H1 (cell line): ENCODE results near the gene DMRTA1. TPM values are rescaled to one million over a fixed set of nuclear protein-coding genes. Genes with fewer than 3 reads are reported as not detected.
A peak's percentile ranks its signal among the peaks of the same experiment; 100 is the strongest.

Experiments
- CTCF ChIA-PET: fragments of 300-600 bp; sonication (Branson Sonifier 250); formaldehyde crosslinking; loops from one replicate; lab custom pipeline; 2021; ENCODE audit not compliant: partially characterized antibody; lab: Charles Lee
- POLR2A ChIA-PET: fragments of 300-600 bp; sonication (Branson Sonifier 250); formaldehyde crosslinking; loops from one replicate; lab custom pipeline; 2021; ENCODE audit warnings: inconsistent platforms; ENCODE audit not compliant: partially characterized antibody; lab: Charles Lee
- DNase-seq, 2 experiments: peaks; one replicate each; pipeline versions ENCODE4 v3.0.0 to v3.0.0-alpha.2; 2010 to 2022; ENCODE audit warnings: low spot score in 2 of 2, low read depth in 1 of 2, mixed read lengths in 1 of 2
- FAIRE-seq: peaks from 2 replicates; lab custom pipeline; 2011; peaks lifted over from hg19 to GRCh38; lab: Jason Lieb, UNC
- H2AFZ ChIP-seq: 2 replicates; pipeline ENCODE4 v1.8.1; 2012; ENCODE audit warnings: low read length, inconsistent platforms
- H2AK5ac ChIP-seq: 2 replicates; pipeline ENCODE4 v1.6.1; 2013; ENCODE audit warnings: low read depth, low read length
- H2BK120ac ChIP-seq: replicated peaks from 2 replicates; pipeline ENCODE3; 2013; ENCODE audit warnings: low read depth, low read length, inconsistent platforms
- H2BK12ac ChIP-seq: 2 replicates; pipeline ENCODE4 v1.6.1; 2013; ENCODE audit warnings: low read depth, low read length
- H2BK15ac ChIP-seq: 2 replicates; pipeline ENCODE4 v1.6.1; 2013; ENCODE audit warnings: low read length
- H2BK20ac ChIP-seq: 2 replicates; pipeline ENCODE4 v1.6.1; 2013; ENCODE audit warnings: low read length
- H2BK5ac ChIP-seq: 2 replicates; pipeline ENCODE4 v1.6.1; 2013; ENCODE audit warnings: low read depth, low read length
- H3K14ac ChIP-seq: 2 replicates; pipeline ENCODE4 v1.6.1; 2013; ENCODE audit warnings: inconsistent platforms; ENCODE audit not compliant: insufficient read length
- H3K18ac ChIP-seq: 2 replicates; pipeline ENCODE4 v1.6.1; 2013; ENCODE audit warnings: low read length; ENCODE audit errors: extremely low read depth
- H3K23ac ChIP-seq: 2 replicates; pipeline ENCODE4 v1.6.1; 2013; ENCODE audit warnings: inconsistent platforms; ENCODE audit not compliant: insufficient read length
- H3K23me2 ChIP-seq: 2 replicates; pipeline ENCODE4 v1.6.1; 2013; ENCODE audit warnings: low read depth, low read length
- H3K27ac ChIP-seq: 2 replicates; pipeline ENCODE4 v1.6.1; 2011; ENCODE audit warnings: low read depth, low read length, inconsistent platforms
- H3K27me3 ChIP-seq, 4 experiments: replicated peaks in 1 of 4; 1 replicate in 1 of 4; 2 replicates in 3 of 4; pipeline versions ENCODE4 v1.6.1 to v1.8.1; 2011 to 2013; ENCODE audit warnings: low read length in 3 of 4, mild to moderate bottlenecking in 3 of 4, inconsistent platforms in 2 of 4, mixed read lengths in 2 of 4, moderate library complexity in 1 of 4; ENCODE audit not compliant: control insufficient read depth in 3 of 4, insufficient read depth in 3 of 4; ENCODE audit errors: extremely low read depth in 1 of 4
- H3K36me3 ChIP-seq, 4 experiments: 2 replicates each; pipeline versions ENCODE4 v1.6.1 to v1.8.1; 2011 to 2013; ENCODE audit warnings: mild to moderate bottlenecking in 4 of 4, low read length in 3 of 4, moderate library complexity in 2 of 4, control low read depth in 1 of 4, inconsistent platforms in 1 of 4; ENCODE audit not compliant: insufficient read depth in 4 of 4, control insufficient read depth in 2 of 4
- H3K4ac ChIP-seq: replicated peaks from 2 replicates; pipeline ENCODE3; 2013; ENCODE audit warnings: low read length, low read depth, mixed read lengths, inconsistent platforms; ENCODE audit not compliant: insufficient read length
- H3K4me1 ChIP-seq, 4 experiments: replicated peaks in 1 of 4; 1 replicate in 1 of 4; 2 replicates in 3 of 4; pipeline versions ENCODE4 v1.6.1 to v1.8.1; 2011 to 2013; ENCODE audit warnings: low read length in 3 of 4, inconsistent platforms in 2 of 4, mixed read lengths in 1 of 4; ENCODE audit not compliant: insufficient read depth in 4 of 4, control insufficient read depth in 3 of 4
- H3K4me2 ChIP-seq, 2 experiments: 2 replicates each; pipeline versions ENCODE4 v1.6.1 to v1.8.1; 2011 to 2013; ENCODE audit warnings: low read depth in 2 of 2, low read length in 2 of 2, control low read depth in 1 of 2, inconsistent platforms in 1 of 2, mild to moderate bottlenecking in 1 of 2; ENCODE audit not compliant: insufficient read depth in 1 of 2
- H3K4me3 ChIP-seq, 4 experiments: fragments of 200-600, 300-600 bp in 1 of 4; sonication (generic), shearing (Covaris generic), sonication (Bioruptor Twin) in 1 of 4; 2 replicates each; pipeline versions ENCODE4 v1.5.1 to v1.8.1; 2011 to 2016; ENCODE audit warnings: low read length in 4 of 4, low read depth in 3 of 4, control low read depth in 2 of 4, inconsistent platforms in 2 of 4, mild to moderate bottlenecking in 2 of 4, mixed read lengths in 1 of 4, moderate library complexity in 1 of 4; ENCODE audit not compliant: insufficient read depth in 2 of 4; ENCODE audit errors: extremely low read depth in 1 of 4
- H3K56ac ChIP-seq: replicated peaks from 2 replicates; pipeline ENCODE3; 2013; ENCODE audit warnings: low read depth, mild to moderate bottlenecking, mixed read lengths, low read length, inconsistent platforms; ENCODE audit not compliant: insufficient read length
- H3K79me1 ChIP-seq: 2 replicates; pipeline ENCODE4 v1.6.1; 2013; ENCODE audit warnings: low read depth, low read length, control low read depth
- H3K79me2 ChIP-seq, 2 experiments: 2 replicates each; pipeline versions ENCODE4 v1.6.1 to v1.8.1; 2012 to 2013; ENCODE audit warnings: low read length in 2 of 2, mild to moderate bottlenecking in 2 of 2, inconsistent platforms in 1 of 2; ENCODE audit not compliant: insufficient read depth in 2 of 2, control insufficient read depth in 1 of 2
- H3K9ac ChIP-seq, 4 experiments: replicated peaks in 1 of 4; 1 replicate in 1 of 4; 2 replicates in 3 of 4; pipeline versions ENCODE4 v1.6.1 to v1.8.1; 2011 to 2013; ENCODE audit warnings: low read depth in 3 of 4, low read length in 3 of 4, control low read depth in 2 of 4, mild to moderate bottlenecking in 2 of 4, moderate library complexity in 2 of 4, inconsistent platforms in 1 of 4; ENCODE audit errors: extremely low read depth in 1 of 4
- H3K9me3 ChIP-seq, 2 experiments: 2 replicates each; pipeline versions ENCODE4 v1.6.1 to v1.8.1; 2012 to 2013; ENCODE audit warnings: mild to moderate bottlenecking in 2 of 2, moderate library complexity in 2 of 2, control low read depth in 1 of 2, inconsistent platforms in 1 of 2, low read depth in 1 of 2, low read length in 1 of 2, mixed read lengths in 1 of 2; ENCODE audit not compliant: insufficient read depth in 2 of 2
- H4K20me1 ChIP-seq, 2 experiments: replicated peaks in 1 of 2; 2 replicates each; pipeline versions ENCODE3 to v1.8.1; 2011 to 2013; ENCODE audit warnings: inconsistent platforms in 2 of 2, low read length in 2 of 2, mild to moderate bottlenecking in 1 of 2; ENCODE audit not compliant: insufficient read depth in 2 of 2, control insufficient read depth in 1 of 2
- H4K5ac ChIP-seq: 2 replicates; pipeline ENCODE4 v1.6.1; 2013; ENCODE audit warnings: low read length, low read depth, mixed read lengths, inconsistent platforms; ENCODE audit not compliant: insufficient read length
- H4K8ac ChIP-seq: 2 replicates; pipeline ENCODE4 v1.8.0; 2013; ENCODE audit warnings: mild to moderate bottlenecking, moderate library complexity, low read length, inconsistent platforms; ENCODE audit not compliant: insufficient read depth; ENCODE audit errors: extremely low read depth
- H4K91ac ChIP-seq: replicated peaks from 2 replicates; pipeline ENCODE3; 2013; ENCODE audit warnings: low read length, mixed read lengths, inconsistent platforms; ENCODE audit not compliant: insufficient read length
- ATF2 ChIP-seq: IDR thresholded peaks from 2 replicates; pipeline ENCODE4 v1.6.1; 2012; ENCODE audit warnings: low read length, inconsistent platforms
- HDAC2 ChIP-seq, 2 experiments: fragments of 300-600 bp in 1 of 2; sonication (generic) in 1 of 2; IDR thresholded peaks; 2 replicates each; pipeline ENCODE4 v1.6.1; 2011 to 2012; ENCODE audit warnings: low read depth in 2 of 2, low read length in 2 of 2, mild to moderate bottlenecking in 2 of 2, moderate library complexity in 2 of 2, borderline replicate concordance in 1 of 2, inconsistent platforms in 1 of 2
- POLR2A ChIP-seq, 2 experiments: IDR thresholded peaks; 1 replicate in 1 of 2; 2 replicates in 1 of 2; pipeline ENCODE4 v1.6.1; 2011; ENCODE audit warnings: low read depth in 2 of 2, low read length in 2 of 2, mild to moderate bottlenecking in 2 of 2; ENCODE audit errors: control extremely low read depth in 1 of 2
- TAF7 ChIP-seq: optimal IDR thresholded peaks from 2 replicates; pipeline ENCODE3; 2011; ENCODE audit warnings: low read depth, mild to moderate bottlenecking, inconsistent platforms, low read length, moderate library complexity, borderline replicate concordance
- polyA plus RNA-seq, 7 experiments: library from polyadenylated mRNA; depleted of rRNA in 3 of 7; stranded (reverse) in 5 of 7; unstranded in 2 of 7; fragments of >200 nt in 5 of 7; fragments of 200-250 nt in 2 of 7; gene quantifications; 1 replicate in 5 of 7; 2 replicates in 1 of 7; 4 replicates in 1 of 7; pipeline versions ENCODE4 v1.2.1 to v1.2.3, GENCODE V29; 2011 to 2013; ENCODE audit warnings: missing spikeins in 2 of 7, mixed read lengths in 2 of 7
- total RNA-seq: library from RNA; stranded (reverse); fragmentation: NEBNext Ultra II Directional; extraction: Animal tissue kit (Norgen Biotek cat#: 25700); gene quantifications from 2 replicates; pipeline ENCODE4 v1.2.1, GENCODE V29; 2021
- TF ChIP-seq, protein P1 (sequence below): IDR thresholded peaks from 2 replicates; pipeline ENCODE4 v1.6.1; 2011; ENCODE audit warnings: low read length, improper control_type of control experiment

The DMRTA1 gene
- total and polyA plus RNA-seq, 2 of the 8 experiments (the other 6 are each of a cell fraction or from before 2014, with no cell fraction given): 1.5 to 3.3 TPM

GRCh38 chr9:22449719-22450118 lies 3.1 kb downstream of the DMRTA1 start:
- H2AK5ac ChIP-seq: no peak overlapping the region
- H3K27ac ChIP-seq: no peak overlapping the region
- H3K4me2 ChIP-seq: no peak overlapping the region
- H3K36me3 ChIP-seq: no peaks in the 10 kb centered on the region
- ChIA-PET CTCF (interaction anchor here (2.3 to 5.8 kb wide), 3 partner anchors 139 to 206 kb away, joined by 9 to 80 read pairs (median 12); no protein-coding TSS in a partner anchor), POLR2A (no interaction called here)
- H3K79me1 ChIP-seq: no peaks in the 10 kb centered on the region
- no peak overlapping the region for H2BK120ac ChIP-seq
- no peaks in the 10 kb centered on the region for H3K9me3 ChIP-seq
- no peak overlapping the region for H2BK12ac ChIP-seq
- no peak overlapping the region for H2BK20ac ChIP-seq
- no peaks in the 10 kb centered on the region; the same call in 1 of the 2 replicates for H3K23me2 ChIP-seq
- H2BK5ac ChIP-seq: no peak overlapping the region
- no peaks in the 10 kb centered on the region for H4K20me1 ChIP-seq
- no peak overlapping the region for H2AFZ ChIP-seq
- H3K14ac ChIP-seq: no peak overlapping the region
- no peak overlapping the region for H3K56ac ChIP-seq
- no peaks in the 10 kb centered on the region for H3K79me2 ChIP-seq
- no peak overlapping the region for H2BK15ac ChIP-seq
- DNase-seq (no peak), FAIRE-seq (no peak)
- no peak overlapping the region for H3K23ac ChIP-seq
- no peak overlapping the region for H3K9ac ChIP-seq
- H3K4me1 ChIP-seq: peaks cover 0 to 4% (median 1%) of the 10 kb centered on the region in 4 experiments; a peak in 1 of 7 replicates
- no peak overlapping the region for H3K18ac ChIP-seq
- peak overlapping the region in 1 of 4 experiments; percentile 83; a peak in 1 of 8 replicates for H3K4me3 ChIP-seq
- peaks cover 0 to 3% (median 0%) of the 10 kb centered on the region in 4 experiments; a peak in 3 of 7 replicates for H3K27me3 ChIP-seq
- no peak overlapping the region for H3K4ac ChIP-seq
- no peak overlapping the region for H4K5ac ChIP-seq
- no peak overlapping the region for H4K8ac ChIP-seq
- H4K91ac ChIP-seq: no peak overlapping the region
- TF ChIP-seq POLR2A (IDR thresholded peaks at IDR 0.05; ENCODE audit: control extremely low read depth in 1 of 2, low read depth in 2 of 2, low read length in 2 of 2) (no peak), TAF7 (no peak), ATF2 (no peak), HDAC2 (IDR thresholded peaks at IDR 0.05; ENCODE audit: borderline replicate concordance in 1 of 2, low read depth in 2 of 2, low read length in 2 of 2) (no peak)
- TF ChIP-seq, protein P1, sequence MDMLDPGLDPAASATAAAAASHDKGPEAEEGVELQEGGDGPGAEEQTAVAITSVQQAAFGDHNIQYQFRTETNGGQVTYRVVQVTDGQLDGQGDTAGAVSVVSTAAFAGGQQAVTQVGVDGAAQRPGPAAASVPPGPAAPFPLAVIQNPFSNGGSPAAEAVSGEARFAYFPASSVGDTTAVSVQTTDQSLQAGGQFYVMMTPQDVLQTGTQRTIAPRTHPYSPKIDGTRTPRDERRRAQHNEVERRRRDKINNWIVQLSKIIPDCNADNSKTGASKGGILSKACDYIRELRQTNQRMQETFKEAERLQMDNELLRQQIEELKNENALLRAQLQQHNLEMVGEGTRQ: no peak
